ENCODE results near the gene CPTP. TPM values are rescaled to one million over a fixed set of nuclear protein-coding genes. Genes with fewer than 3 reads are reported as not detected.

The CPTP gene
- total and polyA plus RNA-seq, 2 donors (not counting 1 experiment from before 2014, with no cell fraction given), result 17.1 to 18.8 TPM

- Mint-ChIP-seq H3K27ac (no peak overlapping the region), H3K9me3 (ENCODE audit: insufficient read depth) (no peaks in the 10 kb centered on the region), H3K27me3 (no peaks in the 10 kb centered on the region), H3K4me3 (no peak overlapping the region), H3K4me1 (peaks cover 3% of the 10 kb centered on the region)
- intact Hi-C loops (cut with micrococcal nuclease), result no loop called here
- ChIA-PET CTCF (no interaction called here), POLR2A (no interaction called here)
- H3K27me3 ChIP-seq (replicated peaks in 1 of 4; ENCODE audit: control extremely low read depth in 1 of 4, control insufficient read depth in 3 of 4, insufficient read depth in 4 of 4, low read length in 3 of 4), result no peaks in the 10 kb centered on the region
- WGBS (ENCODE audit: insufficient coverage), result 92% methylated on average over 28 of the region's 32 CpGs
- ATAC-seq (ENCODE audit: low read depth) (no peak), DNase-seq (no peak)
- no peaks in the 10 kb centered on the region for H3K79me2 ChIP-seq (ENCODE audit: control insufficient read depth, insufficient read depth, low read length)
- H2AFZ ChIP-seq (ENCODE audit: insufficient read depth, low read depth, low read length, poor library complexity, severe bottlenecking), result no peak overlapping the region
- H3K4me2 ChIP-seq (replicated peaks; ENCODE audit: low read depth, low read length, poor library complexity, severe bottlenecking), result no peak overlapping the region
- H3K36me3 ChIP-seq (replicated peaks in 1 of 2; ENCODE audit: control extremely low read depth in 1 of 2, control insufficient read depth in 1 of 2, extremely low read depth in 1 of 2, insufficient read depth in 2 of 2, low read length in 1 of 2), result no peaks in the 10 kb centered on the region
- H3K27ac ChIP-seq (ENCODE audit: low read length in 2 of 2), result no peak overlapping the region
- no peak overlapping the region for H3K4me3 ChIP-seq (ENCODE audit: control extremely low read depth in 1 of 5, extremely low read depth in 1 of 5, insufficient read depth in 1 of 5, low read depth in 2 of 5, low read length in 4 of 5)
- no peaks in the 10 kb centered on the region for H4K20me1 ChIP-seq (ENCODE audit: control insufficient read depth, insufficient read depth, low read length, poor library complexity, severe bottlenecking)
- peaks cover 0 to 3% of the 10 kb centered on the region in 2 donors for H3K4me1 ChIP-seq (ENCODE audit: control insufficient read depth in 2 of 2, insufficient read depth in 2 of 2, low read length in 2 of 2)
- H3K9ac ChIP-seq (ENCODE audit: low read length), result no peak overlapping the region
- no peaks in the 10 kb centered on the region for H3K9me3 ChIP-seq (ENCODE audit: control extremely low read depth in 1 of 3, control insufficient read depth in 2 of 3, insufficient read depth in 1 of 3, low read length in 2 of 3)
- TF ChIP-seq, protein P1, sequence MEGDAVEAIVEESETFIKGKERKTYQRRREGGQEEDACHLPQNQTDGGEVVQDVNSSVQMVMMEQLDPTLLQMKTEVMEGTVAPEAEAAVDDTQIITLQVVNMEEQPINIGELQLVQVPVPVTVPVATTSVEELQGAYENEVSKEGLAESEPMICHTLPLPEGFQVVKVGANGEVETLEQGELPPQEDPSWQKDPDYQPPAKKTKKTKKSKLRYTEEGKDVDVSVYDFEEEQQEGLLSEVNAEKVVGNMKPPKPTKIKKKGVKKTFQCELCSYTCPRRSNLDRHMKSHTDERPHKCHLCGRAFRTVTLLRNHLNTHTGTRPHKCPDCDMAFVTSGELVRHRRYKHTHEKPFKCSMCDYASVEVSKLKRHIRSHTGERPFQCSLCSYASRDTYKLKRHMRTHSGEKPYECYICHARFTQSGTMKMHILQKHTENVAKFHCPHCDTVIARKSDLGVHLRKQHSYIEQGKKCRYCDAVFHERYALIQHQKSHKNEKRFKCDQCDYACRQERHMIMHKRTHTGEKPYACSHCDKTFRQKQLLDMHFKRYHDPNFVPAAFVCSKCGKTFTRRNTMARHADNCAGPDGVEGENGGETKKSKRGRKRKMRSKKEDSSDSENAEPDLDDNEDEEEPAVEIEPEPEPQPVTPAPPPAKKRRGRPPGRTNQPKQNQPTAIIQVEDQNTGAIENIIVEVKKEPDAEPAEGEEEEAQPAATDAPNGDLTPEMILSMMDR (IDR thresholded peaks at IDR 0.05), result no peak
- no peak for TF ChIP-seq EZH2 (IDR thresholded peaks at IDR 0.05; ENCODE audit: borderline replicate concordance, insufficient read depth, low read depth, low read length, poor library complexity, severe bottlenecking)
Observed at GRCh38 chr1:1284221-1285101, 40.1 kb upstream of the CPTP start.

- Histone ChIP-seq H4K20me1 (ENCODE audit: control insufficient read depth, insufficient read depth, low read length, poor library complexity, severe bottlenecking) (no peaks in the 10 kb centered on the region), H2AFZ (ENCODE audit: insufficient read depth, low read depth, low read length, poor library complexity, severe bottlenecking) (no peak overlapping the region), H3K79me2 (ENCODE audit: control insufficient read depth, insufficient read depth, low read length) (no peaks in the 10 kb centered on the region), H3K27ac (ENCODE audit: low read length in 2 of 2) (no peak overlapping the region), H3K9ac (ENCODE audit: low read length) (no peak overlapping the region), H3K4me3 (ENCODE audit: control extremely low read depth in 1 of 5, extremely low read depth in 1 of 5, insufficient read depth in 1 of 5, low read depth in 2 of 5, low read length in 4 of 5) (no peak overlapping the region), H3K36me3 (replicated peaks in 1 of 2; ENCODE audit: control extremely low read depth in 1 of 2, control insufficient read depth in 1 of 2, extremely low read depth in 1 of 2, insufficient read depth in 2 of 2, low read length in 1 of 2) (no peaks in the 10 kb centered on the region), H3K4me1 (ENCODE audit: control insufficient read depth in 2 of 2, insufficient read depth in 2 of 2, low read length in 2 of 2) (peaks cover 0 to 4% of the 10 kb centered on the region in 2 donors), H3K9me3 (ENCODE audit: control extremely low read depth in 1 of 3, control insufficient read depth in 2 of 3, insufficient read depth in 1 of 3, low read length in 2 of 3) (no peaks in the 10 kb centered on the region), H3K4me2 (replicated peaks; ENCODE audit: low read depth, low read length, poor library complexity, severe bottlenecking) (no peak overlapping the region), H3K27me3 (replicated peaks in 1 of 4; ENCODE audit: control extremely low read depth in 1 of 4, control insufficient read depth in 3 of 4, insufficient read depth in 4 of 4, low read length in 3 of 4) (no peaks in the 10 kb centered on the region)
- Mint-ChIP-seq H3K9me3 (ENCODE audit: insufficient read depth) (no peaks in the 10 kb centered on the region), H3K27ac (no peak overlapping the region), H3K4me1 (peaks cover 4% of the 10 kb centered on the region), H3K27me3 (no peaks in the 10 kb centered on the region), H3K4me3 (no peak overlapping the region)
- intact Hi-C loops (cut with micrococcal nuclease), result no loop called here
- ChIA-PET CTCF (no interaction called here), POLR2A (no interaction called here)
- no peak for ATAC-seq (ENCODE audit: low read depth)
- 93% methylated on average over 22 of the region's 22 CpGs for WGBS (ENCODE audit: insufficient coverage)
- TF ChIP-seq EZH2 (IDR thresholded peaks at IDR 0.05; ENCODE audit: borderline replicate concordance, insufficient read depth, low read depth, low read length, poor library complexity, severe bottlenecking), result no peak
- TF ChIP-seq, protein P1 (IDR thresholded peaks at IDR 0.05), result no peak
- DNase-seq, result no peak
Observed at GRCh38 chr1:1285102-1285571, 39.5 kb upstream of the CPTP start.
